T-helper 1 cell (primary cell): ENCODE measurements around the gene ZFYVE21.
A peak's percentile ranks its signal among the peaks of the same experiment; 100 is the strongest.
"Not testable (repeated sequence)": the region's sequence is repeated elsewhere in the genome, so short reads cannot be mapped to it uniquely, and the experiment has no call there.

ENCODE experiments used
- DNase-seq, 5 donors: peaks; one replicate each; pipeline ENCODE4 v3.0.0-alpha.2; 2012 to 2020
- total RNA-seq, 4 donors: gene quantifications; one replicate each; lab custom pipeline; 2026; lab: John Stamatoyannopoulos, UW

The ZFYVE21 gene
- 3.0 to 7.9 (median 6.5) reads per million in 4 donors for total RNA-seq

DNA sequence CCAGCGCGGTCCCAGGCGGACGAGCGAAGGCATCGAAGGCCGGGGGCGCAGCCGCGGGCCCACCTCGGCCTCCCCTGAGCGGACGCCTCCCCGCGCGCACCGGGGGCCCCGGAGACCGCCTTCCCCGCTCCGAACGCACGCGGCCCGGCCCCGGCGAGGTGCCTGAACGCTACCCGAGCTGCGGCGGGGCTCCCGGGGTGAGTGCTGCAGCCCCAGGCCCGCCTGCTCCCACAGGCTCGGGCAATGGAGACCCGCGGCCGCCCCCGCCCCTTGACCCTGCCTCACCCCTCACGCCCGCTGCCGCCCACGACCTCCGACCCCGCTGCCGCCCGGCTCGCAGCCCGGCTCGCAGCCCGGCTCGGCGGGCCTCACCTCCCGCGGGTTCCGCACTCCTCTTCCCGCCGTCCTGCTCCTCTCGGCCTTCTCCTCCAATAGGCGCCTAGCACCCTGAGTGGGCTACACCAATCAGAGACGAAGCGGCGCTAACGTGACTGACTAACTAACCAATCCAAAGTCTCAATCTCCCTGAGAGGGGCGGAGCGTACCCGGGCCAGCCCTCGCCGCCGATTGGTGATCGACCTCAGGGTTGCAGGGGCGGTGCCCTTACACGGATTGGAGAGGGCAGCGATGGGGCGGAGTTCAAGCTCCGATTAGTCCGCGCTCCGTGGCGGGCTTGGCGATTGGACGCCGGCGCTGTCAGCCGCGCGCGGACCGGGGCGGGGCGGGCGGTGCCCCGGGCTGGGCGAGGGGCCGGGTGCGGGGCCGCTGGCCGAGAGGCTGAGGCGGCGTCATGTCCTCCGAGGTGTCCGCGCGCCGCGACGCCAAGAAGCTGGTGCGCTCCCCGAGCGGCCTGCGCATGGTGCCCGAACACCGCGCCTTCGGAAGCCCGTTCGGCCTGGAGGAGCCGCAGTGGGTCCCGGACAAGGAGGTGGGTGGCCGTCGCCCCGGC is at the start of gene ZFYVE21, which contains the start of gene XRCC3:
ZFYVE21 (plus strand) TSS at position 759 of the 949 bp plus-strand sequence; CDS start at position 791, 32 bp downstream.
XRCC3 (minus strand) TSS at position 400 of the 949 bp plus-strand sequence. CDS start 4,364 bp downstream, outside the sequence.
- DNase-seq = peak; percentile 98 to 99 (median 99)

DNA sequence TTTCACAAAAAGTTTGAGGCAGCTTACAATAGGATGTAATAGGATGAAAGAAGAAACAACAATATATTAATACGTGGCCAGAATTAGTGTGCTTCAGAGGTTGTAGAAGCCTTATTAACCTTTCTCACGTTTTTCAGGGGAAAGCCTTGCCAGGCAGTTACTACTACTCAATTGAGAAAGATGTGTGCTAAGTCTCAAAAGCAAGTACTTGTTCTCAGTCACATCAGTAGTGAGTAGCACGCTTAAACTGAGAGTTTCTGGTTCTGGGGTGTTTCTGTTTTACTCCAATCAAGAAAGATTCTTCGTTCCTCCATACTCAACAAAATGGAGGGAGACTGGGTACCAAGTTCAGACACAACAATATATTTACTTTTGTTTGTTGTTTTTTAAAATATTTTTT is 47.9 kb upstream of the ZFYVE21 start:
- no peak for DNase-seq

DNA sequence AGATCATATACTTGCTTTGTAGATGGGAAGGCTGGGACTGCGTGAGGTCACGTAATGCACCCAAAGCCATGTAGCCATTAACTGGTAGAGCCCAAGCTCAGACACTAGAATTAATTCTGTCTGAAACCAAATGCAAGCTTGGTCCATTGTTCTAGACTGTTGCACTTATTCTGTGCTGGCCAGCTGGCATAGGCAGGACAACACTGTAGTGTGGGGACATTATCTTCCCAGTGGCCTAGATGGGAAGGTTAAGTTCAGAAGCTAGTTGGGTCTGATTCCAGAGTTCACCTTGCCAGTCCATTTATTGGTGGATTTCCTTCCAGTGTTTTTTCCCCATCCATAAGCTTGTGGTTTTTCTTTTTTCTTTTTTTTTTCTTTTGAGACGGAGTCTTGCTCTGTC is 47.5 kb upstream of the ZFYVE21 start:
- DNase-seq = no peak

DNA sequence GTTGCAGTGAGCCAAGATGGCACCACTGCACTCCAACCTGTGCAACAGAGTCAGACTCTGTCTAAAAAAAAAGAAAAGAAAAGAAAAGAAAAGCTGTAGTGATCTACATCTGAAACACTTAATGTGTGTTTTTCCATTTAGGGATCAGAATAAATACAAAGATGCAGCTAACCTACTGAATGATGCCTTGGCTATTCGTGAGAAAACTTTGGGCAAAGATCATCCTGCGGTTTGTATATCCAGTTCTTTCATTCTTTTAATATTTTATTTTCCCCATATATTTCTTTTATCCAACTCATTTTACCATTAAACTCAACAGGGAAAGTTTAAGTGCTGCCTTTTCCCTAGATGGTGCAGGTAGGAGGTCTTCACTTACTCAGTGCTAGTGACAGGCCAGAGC is 46.2 kb upstream of the ZFYVE21 start:
- no peak for DNase-seq

DNA sequence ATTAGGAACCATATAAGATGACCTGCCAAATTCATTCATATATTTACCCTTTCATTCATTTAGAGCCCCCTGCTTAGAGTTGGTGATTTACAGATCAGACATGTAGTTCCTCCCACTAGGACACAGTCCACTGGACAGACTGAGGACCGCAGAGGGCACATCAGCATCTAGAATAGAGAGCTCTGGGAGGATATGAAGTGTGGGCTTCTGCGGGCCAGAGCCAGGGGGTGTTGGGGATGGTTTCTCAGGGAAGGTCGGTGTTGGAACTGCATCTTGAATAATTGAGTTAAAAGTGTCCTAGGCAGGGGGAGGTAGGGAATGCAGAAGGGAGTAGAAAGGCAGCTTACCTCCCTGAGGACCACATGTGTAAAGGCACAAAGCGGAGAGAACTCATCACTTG is 43.7 kb upstream of the ZFYVE21 start:
- DNase-seq = no peak

DNA sequence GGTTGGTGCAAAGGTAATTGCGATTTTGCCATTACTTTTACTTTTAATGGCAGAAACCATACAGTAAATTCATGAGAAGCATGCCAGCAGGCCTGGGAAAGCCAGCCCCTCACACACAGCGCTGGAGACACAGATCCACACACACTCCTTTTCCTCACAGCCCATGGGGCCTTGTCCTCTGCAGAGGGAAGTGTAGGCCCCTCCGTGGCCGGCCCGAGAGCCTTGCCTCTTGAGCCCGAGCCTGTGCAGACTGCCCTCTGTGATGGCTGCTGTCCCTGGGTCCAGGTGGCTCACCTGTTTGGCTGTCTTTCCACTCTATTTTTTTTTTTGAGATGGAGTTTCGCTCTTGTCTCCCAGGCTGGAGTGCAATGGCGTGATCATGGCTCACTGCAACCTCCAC is 39.7 kb upstream of the ZFYVE21 start:
- DNase-seq = no peak

DNA sequence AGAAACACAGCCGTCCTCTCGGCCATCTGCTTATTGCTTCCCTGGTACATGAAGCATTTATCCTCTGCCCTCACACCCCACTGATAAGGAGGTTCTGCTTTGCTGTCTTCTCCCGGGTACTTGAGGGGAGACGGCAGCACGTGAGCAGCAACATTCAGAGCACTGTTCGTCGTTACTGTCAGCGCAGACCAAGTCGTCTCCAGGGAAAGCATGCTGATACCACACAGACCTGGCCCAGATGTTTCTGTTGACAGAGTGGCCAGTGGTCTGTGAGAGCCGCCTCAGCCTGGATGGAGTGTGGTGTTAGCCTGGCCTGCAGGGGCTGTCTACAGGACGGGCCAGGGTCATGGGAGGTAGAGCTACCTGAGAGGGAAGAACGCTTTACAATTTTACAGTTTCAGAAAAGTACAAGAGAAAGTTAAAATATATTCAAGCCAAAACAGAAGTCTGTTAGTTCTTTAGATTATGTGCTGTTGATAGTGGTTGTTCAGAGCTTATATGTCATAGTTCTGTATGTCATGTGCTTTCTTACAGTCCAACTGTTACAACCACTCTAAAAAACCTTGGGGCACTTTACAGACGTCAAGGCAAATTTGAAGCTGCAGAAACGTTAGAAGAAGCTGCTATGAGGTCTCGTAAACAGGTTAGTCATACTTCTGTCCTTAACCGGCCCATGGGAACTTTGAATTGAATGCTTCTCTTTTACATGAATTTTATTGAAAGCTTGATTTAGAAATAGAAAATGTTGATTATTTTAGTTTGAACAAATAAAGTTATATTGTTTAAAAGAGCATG is 38.5 kb upstream of the ZFYVE21 start:
- DNase-seq = no peak

DNA sequence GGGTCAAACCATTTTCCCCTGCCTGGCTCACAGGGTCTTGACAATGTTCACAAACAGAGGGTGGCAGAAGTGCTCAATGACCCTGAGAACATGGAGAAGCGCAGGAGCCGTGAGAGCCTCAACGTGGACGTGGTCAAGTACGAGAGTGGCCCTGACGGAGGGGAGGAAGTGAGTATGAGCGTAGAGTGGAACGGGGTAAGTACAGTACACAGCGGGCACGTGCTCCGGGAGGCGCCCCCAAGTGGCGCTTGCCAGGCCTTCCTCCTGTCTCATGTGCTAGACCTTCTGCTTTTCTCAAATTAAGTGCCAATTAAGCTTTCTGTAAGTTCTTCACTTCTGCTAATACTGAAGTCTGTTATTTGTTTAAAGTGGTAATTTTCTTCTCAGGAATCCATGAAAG is 36.3 kb upstream of the ZFYVE21 start:
- peak in 1 of 5 donors; percentile 20 for DNase-seq

DNA sequence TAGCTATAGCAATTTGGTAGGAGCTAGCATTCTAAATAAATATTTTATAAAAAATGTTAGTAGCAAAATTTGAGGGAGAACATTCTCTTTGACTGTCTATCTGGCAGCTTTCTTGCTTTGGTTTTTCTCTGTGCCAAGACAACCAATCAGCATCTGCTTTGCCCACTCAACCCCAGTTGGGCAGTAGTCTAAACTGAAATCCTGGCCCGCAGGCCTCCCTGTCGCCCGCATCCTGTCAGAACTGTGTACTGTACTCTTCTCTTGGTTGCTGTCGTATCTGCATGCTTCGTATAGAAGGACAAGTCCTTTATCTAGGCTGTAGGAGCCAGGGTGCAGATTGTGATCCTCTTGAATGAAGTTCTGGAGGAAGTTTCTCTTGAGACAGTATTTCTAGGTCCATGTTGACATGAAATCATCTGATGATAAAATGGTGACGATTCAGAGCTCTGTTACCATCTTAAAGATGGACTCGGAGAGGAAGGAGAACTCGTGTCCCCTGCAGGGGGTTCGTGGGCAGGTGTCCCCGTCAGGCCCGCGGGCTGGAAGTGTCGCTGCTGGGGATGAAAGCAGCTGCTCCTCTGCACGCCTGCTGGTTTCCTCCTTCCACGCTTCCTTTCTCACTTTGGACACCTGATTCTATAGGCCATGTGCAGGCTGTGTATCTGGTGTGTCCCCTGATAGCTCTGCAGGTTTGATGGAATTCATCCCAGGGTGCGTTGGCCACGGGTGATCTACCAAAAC is 34.9 kb upstream of the ZFYVE21 start:
- no peak for DNase-seq

DNA sequence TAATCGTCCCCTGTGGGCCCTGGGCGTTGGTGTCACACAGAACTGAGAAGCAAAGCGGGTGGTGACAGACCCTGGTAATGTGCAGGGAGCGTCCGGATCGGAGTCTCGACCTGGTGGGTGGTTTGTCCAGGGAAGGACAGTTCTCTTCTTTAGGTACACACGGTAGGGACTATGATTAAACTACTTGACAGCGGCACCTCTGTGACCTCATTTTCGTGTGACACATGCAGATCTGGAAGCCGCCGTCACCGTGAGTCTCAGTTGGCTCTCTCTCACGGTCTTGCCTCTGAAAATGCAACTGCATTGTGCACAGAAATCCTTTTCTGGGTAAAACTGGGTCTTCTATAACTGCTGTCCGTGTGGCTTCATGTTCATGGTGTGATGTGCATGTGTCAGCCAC is 32.5 kb upstream of the ZFYVE21 start:
- no peak for DNase-seq

DNA sequence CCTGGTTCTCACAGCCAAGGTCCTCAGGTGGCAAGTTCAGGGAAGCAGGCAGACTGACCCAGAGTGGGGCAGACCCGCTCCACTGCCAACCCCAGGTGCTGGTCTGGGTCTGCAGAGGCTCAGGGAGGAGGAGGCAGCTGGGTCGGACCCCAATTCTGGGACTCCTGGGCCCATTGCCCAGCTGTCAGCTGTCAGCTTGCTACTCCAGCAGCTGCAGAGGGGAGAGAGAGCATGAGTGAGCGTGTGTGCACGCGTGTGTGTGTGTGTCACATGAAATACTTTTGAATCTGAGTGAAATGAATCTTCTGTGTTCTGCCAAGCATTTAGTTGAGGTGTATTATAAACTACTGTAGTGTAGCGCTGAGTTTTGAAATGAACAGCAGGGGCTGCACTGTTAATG is 31.1 kb upstream of the ZFYVE21 start:
- DNase-seq = no peak

DNA sequence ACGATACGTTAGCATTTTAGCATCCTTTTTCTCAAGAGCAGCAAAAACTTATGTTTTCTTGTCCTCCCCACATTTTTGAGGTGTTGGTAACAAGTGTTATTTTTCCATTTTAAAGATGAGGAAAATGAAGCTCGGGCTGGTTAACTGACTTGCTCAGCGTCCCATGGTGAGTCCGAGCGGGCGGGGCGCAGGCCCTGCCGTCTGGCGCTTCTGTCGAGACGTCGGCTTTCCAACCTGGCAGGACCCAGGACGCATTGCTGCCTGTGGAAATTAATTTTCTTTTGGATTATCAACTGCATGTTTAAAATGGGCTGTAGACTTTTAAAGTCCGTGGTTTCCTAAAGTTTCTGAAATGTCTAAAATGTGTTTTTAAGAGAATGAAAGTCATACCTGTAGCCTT is 30.7 kb upstream of the ZFYVE21 start:
- DNase-seq = no peak

DNA sequence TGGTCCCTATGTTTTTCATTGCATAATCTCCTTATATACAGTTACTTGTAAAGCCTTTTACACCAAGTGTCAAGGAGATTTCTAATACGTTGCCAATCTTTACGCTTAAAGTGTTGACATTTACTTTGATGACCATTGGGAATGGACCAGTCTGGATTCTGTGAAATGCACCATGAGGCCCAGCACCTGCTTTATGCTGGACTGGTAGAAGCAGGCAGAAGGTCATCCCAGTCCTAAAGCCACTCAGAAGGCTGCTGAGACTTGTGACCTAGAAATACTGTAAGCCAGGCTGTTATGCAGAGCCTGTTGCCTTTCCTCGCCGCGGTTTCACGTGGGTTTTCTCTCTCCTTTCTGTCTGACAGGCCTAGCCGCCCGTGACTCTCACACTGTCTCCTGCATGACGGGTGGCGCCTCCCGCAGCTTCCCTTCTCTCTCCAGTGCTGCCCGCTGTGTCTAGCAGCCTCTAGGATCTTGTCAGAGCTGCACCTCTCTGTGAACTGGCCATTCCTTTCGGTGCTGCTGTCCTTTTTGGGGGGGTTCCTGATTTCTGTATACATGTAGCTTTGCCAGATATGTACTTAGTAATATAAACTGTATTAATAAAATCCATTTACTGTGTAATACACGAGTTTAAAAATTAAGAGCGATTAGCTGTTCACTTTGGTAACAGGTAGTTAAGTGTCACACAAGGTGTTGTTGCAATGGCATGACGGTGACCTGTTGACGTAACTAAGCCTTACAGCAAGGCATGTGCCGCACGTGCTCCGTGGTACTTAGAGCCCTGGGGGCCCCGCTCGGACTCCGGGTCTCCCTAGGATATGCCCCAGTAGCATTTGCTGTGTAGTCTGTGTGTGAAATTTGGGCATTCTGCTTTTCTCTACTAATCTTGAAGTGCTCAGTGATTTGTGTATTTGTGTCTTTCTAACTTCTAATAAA is 30.1 kb upstream of the ZFYVE21 start:
- DNase-seq = no peak

DNA sequence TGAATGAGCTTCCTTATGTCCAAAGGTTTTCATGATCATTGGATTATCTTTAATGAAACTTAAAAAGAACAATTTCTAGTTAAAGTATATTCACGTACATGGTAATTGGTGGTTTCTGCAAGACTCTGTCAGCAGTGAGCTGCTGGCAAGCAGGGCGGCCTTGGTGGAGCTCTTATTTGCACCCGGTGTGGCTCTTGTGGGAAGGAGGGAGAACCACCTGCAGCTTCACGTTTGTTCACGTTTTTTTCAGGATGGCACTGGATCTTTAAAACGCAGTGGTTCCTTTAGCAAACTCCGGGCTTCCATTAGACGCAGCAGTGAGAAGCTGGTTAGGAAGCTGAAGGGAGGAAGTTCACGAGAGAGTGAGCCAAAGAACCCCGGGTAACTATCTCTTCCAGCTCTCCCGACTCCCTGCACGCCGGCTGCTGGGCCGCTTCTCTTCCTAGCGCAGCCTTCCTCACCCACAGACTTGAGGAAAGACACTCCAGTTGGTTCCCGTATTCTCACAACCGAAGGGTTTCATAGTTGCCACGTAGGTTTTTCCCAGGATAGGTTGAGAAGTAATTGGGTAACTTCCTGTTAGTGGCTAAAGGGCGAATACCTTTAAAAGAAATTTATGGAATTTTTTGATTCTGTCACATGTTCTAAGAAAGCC is 28.7 kb upstream of the ZFYVE21 start:
- DNase-seq = no peak

DNA sequence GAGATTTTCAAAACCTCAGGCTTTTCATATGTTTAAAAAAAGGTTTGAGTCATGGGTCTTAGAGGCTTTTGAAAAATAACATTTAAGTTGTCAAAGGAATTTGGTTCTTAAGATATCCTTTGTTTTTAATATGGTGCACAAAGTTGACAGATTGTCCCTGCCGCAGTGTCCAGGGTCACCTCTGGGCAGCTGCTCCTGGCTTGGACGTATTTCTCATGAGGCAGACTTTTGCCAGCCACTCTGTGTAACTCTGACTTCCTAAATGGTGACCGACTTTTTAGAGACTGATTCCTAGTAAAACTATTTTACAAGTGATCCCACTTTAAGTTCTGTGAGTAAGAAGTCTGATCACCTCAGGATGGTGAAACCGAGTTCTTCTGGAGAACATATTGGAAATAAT is 27.9 kb upstream of the ZFYVE21 start:
- DNase-seq = no peak

DNA sequence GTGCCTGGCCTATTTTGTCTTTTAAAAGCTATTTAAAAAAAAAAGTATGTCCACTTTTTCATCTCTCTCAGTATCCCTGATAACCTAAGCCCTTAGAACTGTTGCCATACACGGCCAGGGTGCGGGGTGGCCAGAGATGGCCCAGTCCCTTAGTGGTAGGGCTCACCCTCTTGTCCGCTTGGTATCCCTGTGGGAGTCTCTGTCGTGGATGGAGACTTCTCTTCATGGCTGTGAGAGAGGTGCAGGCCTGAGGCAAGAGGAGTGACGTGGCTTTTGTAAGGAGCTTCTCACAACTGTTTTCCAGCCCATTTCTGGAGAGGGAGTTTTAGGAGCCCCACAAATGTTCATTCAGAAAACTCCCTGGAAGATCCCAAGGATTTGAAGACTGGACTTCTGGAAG is 27.2 kb upstream of the ZFYVE21 start:
- DNase-seq = no peak

DNA sequence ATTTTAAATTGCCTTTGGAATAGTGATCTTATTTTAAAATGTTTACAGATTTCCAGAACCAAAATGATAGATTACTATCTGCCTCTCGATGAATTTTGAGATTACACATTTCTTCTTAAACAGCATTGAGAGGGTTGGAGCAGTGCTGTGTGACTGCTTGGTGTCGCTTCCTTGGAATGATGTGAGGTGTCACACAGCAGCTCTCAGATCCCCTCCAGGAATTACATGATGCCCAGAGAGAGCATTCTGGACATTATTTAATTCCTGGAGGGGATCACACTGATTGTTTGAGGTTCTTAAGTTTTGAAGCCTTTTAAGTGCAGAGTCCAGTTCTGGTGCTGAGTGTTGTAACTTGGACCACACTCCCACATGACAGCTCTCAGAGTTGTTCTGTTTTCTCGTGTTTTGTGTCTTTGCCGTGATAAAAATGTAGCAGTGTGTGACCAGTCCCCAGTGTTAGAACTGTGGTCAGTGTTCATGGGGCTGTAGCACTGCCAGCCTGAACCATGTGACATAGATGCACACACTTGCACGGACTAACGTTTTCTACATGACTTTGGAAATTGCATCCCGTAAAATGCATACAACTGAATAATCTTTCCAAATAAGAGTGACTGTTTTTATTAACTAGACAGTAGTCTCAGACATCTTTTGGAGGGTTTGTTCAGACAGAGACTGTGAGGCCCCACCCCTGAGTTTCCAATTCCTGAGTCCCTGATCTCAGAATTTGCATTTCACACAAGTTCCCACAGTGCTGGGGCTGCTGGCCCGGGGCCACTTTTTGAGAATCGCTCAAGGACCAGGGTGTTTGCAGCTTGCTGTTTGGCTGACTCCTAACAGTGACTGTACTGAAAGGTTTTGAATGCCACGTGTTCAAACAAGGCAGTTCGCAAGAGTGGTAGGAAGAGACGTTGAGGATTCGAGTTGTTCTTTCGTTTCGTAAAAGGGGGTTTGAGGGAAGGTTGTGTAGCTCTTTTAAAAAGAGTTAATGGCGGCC is 26.4 kb upstream of the ZFYVE21 start:
- no peak for DNase-seq

DNA sequence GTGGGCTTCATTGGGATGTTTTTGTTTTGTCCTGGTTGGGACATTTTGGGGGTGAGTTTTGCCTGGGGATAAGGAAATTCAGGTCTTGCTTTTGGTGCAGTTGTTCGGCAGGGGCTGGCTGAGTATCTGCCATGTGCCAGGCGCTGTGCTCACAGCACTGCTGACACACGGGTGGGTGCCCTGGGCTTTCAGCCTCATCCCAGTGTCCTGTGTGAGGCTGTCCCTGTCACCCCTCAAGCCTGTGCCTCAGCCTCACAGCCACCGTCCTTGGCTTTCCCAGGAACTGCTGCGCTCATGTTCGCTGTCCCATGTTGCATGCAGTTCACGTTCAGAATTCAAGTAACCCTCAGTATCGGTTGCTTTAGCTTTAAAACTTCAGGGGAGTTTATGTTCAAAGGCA is 25.3 kb upstream of the ZFYVE21 start:
- DNase-seq = no peak

DNA sequence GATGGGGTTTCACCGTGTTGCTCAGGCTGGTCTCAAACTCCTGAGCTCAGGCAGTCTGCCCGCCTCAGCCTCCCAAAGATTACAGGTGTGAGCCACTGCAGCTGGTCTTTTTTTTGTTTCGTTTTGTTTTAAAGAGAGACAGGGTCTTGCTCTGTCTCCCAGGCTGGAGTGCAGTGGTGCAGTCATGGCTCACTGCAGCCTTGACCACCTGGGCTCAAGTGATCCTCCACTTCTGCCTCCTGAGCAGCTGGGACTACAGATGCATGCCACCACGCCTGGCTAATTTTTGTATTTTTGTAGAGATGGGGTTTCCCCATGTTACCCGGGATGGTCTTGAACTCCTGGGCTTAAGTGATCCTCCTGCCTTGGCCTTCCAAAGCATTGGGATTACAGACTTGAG is 24.0 kb upstream of the ZFYVE21 start:
- not testable (repeated sequence) for DNase-seq

DNA sequence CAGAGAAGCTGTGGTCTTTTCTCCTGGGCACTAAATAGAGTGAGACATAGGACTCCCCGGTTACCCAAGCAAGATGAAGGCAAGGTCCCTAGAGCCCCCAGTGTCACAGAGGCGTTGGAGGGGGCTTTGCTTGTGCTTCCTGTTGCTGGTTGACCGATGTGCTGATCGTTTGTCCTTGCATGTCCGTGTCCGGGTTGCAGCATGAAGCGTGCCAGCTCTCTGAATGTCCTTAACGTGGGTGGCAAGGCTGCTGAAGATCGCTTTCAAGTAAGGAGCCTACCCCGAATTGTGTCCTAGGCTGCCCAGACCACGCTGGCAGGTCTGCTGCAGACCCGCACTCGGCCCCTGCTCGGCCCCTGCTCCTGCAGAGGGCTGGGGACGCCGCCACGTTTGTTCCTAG is 23.5 kb upstream of the ZFYVE21 start:
- no peak for DNase-seq
